Fibroblast of mammary gland (primary cell): ENCODE data around the gene EIF3K.
"Not testable (repeated sequence)": the region's sequence is repeated elsewhere in the genome, so short reads cannot be mapped to it uniquely, and the experiment has no call there.

ENCODE experiments used
- DNase-seq: peaks from one replicate; pipeline ENCODE4 v3.0.0-alpha.2; 2010; ENCODE audit warnings: low read depth
- H3K4me3 ChIP-seq: 2 replicates; pipeline ENCODE4 v1.5.1; 2011; ENCODE audit warnings: low read depth, mild to moderate bottlenecking, low read length, moderate library complexity; ENCODE audit not compliant: control insufficient read depth
- TF ChIP-seq, protein P1 (sequence below): conservative IDR thresholded peaks from 2 replicates; pipeline ENCODE4 v1.5.1; 2011; ENCODE audit warnings: low read depth, low read length, inconsistent platforms; ENCODE audit not compliant: control insufficient read depth, insufficient read depth

The EIF3K gene

DNA sequence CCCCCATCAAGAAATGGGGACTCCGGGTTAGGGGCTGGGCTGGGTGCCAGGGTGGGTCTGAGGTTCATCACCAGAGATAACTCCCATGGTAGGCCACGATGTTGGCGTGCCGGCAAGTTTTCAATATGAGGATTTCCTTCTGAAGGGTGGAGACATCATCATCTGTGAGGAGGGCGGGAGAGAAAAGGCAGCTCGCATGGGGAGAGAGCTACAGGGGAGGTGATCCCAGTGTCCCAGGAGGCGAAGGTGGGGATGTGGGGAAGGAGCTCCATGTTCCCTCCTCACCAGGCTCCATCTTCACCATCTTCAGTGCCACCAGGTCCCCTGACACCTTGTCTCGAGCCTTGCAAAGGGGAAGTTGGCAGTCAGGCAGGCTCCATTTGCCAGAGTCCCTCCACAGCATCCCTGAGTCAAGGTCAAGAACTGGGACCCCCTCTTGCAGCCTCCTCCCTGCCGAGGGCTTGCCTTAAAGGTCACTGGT is 1.7 kb upstream of the EIF3K start:
- DNase-seq: no peak
- TF ChIP-seq, protein P1, sequence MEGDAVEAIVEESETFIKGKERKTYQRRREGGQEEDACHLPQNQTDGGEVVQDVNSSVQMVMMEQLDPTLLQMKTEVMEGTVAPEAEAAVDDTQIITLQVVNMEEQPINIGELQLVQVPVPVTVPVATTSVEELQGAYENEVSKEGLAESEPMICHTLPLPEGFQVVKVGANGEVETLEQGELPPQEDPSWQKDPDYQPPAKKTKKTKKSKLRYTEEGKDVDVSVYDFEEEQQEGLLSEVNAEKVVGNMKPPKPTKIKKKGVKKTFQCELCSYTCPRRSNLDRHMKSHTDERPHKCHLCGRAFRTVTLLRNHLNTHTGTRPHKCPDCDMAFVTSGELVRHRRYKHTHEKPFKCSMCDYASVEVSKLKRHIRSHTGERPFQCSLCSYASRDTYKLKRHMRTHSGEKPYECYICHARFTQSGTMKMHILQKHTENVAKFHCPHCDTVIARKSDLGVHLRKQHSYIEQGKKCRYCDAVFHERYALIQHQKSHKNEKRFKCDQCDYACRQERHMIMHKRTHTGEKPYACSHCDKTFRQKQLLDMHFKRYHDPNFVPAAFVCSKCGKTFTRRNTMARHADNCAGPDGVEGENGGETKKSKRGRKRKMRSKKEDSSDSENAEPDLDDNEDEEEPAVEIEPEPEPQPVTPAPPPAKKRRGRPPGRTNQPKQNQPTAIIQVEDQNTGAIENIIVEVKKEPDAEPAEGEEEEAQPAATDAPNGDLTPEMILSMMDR: no peak
- no peak overlapping the region for H3K4me3 ChIP-seq

DNA sequence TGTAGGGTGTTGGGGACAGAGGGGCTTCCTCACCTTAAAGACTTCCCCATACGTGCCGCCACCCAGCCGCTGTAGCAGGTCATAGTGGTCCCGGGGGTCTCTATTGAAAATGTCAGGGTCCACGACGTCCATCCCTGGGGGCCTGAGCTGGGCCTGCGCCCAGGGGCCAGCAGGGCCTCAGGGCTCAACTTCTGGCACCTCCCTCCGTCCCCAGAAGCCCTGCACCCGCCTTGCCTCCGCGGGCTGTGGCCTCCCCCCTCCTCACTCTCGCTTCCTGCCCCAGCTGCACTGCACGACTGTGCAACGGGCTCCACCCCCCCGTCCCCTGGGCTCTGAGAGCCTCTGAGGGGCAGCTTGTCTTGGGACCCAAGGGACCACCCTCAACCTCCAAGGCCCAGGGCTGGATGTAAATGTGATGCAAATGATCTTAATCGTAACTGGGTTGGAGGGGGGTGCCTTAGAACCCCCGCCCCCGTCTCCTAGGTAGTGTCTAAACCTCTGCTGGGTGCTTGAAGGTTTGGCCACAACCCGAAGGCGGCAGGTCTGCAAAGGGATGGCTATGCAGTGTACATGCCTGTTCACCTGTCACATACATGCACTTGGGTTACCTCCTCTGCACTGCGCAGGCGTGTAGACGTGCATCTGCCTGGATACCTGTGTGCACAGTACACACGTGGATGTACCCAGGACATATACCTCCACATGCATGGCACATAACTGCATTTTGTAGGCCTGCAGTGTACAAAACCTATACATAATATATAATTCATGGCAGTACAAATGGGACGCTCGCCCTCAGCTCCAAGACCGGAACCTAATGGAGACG is 1.0 kb upstream of the EIF3K start, which contains the start of gene MAP4K1:
Gene MAP4K1 (minus strand): TSS at position 190 of the 826 bp plus-strand sequence. CDS start 58 bp downstream, at position 132.
- no peak for DNase-seq
- H3K4me3 ChIP-seq: peak within 1 kb of the TSS; percentile 87
- TF ChIP-seq, protein P1: no peak

DNA sequence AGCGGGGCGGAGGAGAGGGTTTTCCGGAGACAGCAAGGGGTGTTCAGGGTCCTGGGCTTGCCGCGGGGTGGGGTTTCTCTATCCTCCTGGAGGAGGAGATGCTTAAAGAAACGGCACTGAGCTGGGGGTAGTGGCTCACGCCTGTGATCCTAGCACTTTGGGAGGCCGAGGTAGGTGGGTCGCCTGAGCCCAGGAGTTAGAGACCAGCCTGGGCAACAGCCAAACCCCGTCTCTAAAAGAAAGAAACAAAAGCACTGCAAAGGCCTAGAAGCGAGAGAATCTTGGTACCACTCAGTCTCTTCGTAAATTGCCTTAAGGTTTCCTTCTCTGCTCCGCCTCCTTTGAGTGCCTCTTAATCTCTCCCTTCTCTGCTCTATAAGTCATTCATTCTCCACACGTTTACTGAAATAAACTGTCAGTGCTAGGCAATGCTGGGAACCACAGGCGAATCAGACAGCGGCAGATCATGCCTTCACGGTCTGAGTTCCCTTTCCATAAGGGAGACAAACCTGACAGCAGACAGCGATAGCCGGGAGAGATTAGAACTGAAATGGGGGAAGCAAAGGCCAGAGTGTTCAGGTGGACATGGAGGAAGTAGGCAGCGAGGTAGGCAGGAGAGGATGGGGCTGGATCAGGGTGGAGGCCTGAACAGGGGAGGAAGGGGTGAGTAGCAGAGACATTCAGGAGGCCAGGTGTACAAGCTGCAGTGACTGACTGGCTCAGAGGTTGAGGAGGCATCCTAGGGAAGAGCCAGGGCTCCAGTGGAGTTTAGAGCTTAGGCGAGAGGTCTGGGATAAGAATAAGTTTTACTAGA is 580 bp downstream of the EIF3K start:
- no peak for DNase-seq
- H3K4me3 ChIP-seq: peak overlapping the region; percentile 87
- TF ChIP-seq, protein P1: no peak

DNA sequence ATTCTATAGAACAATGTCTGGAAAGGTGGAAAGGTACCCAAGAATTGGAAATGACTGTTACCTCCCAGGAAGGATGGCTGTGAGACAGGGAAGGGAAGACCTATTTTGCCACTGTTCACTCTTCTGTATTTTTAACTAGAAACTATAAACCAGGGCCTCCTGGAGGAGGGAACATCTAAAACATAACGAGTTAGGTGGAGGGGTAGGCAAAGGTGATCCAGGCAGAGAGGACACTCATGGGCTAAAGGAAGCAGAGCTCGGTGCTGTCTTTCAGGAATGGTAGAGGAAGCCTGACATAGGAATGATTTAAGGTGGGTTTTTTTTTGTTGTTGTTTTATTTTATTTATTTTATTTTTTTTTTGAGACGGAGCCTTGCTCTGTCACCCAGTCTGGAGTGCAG is 5.8 kb downstream of the EIF3K start:
- TF ChIP-seq, protein P1: no peak
- no peak for DNase-seq
- H3K4me3 ChIP-seq: no peak overlapping the region

DNA sequence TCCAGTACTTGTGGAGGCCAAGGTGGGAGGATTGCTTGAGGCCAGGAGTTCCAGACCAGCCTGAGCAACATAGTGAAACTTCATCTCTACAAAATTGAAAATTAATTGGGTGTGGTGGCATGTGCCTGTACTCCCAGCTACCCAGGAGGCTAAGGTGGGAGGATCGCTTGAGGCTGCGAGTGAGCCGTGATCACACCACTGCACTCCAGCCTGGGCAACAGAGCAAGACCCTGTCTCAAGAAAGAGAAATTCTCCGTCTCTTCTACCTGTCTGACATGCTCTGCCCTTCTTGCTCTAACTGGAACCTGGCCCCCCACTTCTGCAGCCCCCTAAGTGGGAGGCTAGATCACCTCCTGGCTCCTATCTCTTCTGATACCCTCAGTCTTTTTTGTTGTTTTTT is 7.4 kb downstream of the EIF3K start:
- TF ChIP-seq, protein P1: no peak
- no peak for DNase-seq

DNA sequence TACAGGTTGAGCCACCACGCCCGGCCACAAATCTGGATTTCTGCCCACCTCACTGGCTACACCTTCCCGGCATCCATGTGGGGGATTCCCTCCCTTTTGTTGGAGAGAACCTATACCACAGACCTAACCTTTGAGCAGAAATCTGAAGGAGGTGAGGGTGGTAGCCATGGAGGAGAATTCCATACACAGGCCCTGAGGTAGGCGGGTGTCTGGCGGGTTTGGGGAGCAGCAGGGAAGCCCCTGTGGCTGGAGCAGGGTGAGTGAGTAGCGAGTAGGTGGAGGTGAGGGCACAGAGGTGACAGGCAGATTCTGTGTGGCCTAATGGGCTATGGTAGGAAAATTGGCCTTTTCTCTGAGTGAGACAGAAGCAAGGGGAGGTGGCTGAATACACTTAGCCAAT is 10.6 kb downstream of the EIF3K start:
- TF ChIP-seq, protein P1: no peak
- DNase-seq: no peak

More for the DNA sequence above, 7.4 kb downstream of the EIF3K start:
- no peak overlapping the region for H3K4me3 ChIP-seq

DNA sequence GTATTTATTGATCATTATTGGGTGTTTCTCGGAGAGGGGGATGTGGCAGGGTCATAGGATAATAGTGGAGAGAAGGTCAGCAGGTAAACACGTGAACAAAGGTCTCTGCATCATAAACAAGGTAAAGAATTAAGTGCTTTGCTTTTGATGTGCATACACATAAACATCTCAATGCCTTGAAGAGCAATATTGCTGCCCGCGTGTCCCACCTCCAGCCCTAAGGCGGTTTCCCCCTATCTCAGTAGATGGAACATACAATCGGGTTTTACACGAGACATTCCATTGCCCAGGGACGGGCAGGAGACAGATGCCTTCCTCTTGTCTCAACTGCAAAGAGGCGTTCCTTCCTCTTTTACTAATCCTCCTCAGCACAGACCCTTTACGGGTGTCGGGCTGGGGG is 12.3 kb downstream of the EIF3K start:
- not testable (repeated sequence) for H3K4me3 ChIP-seq, DNase-seq

More for the DNA sequence above, 10.6 kb downstream of the EIF3K start:
- H3K4me3 ChIP-seq: no peak overlapping the region

DNA sequence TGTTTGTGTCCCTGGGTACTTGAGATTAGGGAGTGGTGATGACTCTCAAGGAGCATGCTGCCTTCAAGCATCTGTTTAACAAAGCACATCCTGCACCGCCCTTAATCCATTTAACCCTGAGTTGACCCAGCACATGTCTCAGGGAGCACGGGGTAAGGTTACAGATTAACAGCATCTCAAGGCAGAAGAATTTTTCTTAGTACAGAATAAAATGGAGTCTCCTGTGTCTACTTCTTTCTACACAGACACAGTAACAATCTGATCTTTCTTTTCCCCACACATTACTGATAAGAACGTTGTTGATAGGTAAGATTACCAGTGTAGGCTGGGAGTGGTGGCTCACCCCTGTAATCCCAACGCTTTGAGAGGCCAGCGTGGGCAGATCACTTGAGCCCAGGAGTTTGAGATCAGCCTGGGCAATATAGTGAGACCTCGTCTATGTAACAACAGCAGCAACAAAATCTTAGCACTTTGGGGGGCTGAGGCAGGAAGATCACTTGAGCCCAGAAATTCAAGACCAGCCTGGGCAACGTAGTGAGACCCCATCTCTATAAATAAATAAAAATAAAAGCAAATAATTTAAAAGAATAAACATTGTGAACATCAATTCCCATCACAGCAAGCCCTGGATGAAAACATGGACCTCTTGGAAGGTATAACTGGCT is 13.0 kb downstream of the EIF3K start:
- H3K4me3 ChIP-seq, DNase-seq: not testable (repeated sequence)
